NOMO-1 (cell line): ENCODE data around the gene SDF4.

ENCODE experiments used
- DNase-seq, 2 experiments: peaks; one replicate each; lab custom pipeline; 2025; ENCODE audit not compliant: unreplicated experiment in 2 of 2; lab: John Stamatoyannopoulos, UW

The SDF4 gene

GRCh38 chr1:1242461-1243265 is 10.9 kb upstream of the SDF4 start:
- no peak for DNase-seq

DNA sequence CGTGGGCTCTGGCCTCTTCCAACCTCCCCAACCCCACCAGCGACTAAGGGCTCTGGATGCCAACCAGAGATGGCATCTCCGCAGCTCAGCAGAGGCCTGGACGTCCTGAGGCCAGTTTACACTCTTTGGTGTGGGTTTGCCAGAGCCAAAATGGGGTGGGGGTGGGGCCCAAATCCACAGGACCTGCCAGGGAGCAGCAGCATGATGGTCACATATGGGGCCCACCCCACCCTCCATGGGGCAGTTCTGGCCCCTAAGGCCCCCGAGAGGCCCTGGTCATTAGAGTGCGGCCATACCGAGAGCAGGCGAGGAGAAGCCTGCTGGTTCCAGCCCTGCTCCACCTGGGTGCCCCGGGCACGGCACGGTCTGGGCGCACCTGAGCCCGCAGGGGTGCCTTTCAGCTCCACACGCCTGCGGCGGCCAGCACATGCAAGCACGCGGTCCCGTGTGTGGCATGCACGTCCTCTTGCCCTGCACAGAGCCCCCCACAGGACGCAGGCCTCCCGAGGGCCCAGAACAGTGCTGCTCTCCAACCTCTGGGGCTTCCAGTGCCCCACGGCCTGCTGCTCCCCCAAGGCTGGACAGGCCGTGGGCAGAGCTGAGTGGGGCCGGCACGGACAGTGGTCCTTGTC is 9.9 kb upstream of the SDF4 start:
- DNase-seq = no peak

DNA sequence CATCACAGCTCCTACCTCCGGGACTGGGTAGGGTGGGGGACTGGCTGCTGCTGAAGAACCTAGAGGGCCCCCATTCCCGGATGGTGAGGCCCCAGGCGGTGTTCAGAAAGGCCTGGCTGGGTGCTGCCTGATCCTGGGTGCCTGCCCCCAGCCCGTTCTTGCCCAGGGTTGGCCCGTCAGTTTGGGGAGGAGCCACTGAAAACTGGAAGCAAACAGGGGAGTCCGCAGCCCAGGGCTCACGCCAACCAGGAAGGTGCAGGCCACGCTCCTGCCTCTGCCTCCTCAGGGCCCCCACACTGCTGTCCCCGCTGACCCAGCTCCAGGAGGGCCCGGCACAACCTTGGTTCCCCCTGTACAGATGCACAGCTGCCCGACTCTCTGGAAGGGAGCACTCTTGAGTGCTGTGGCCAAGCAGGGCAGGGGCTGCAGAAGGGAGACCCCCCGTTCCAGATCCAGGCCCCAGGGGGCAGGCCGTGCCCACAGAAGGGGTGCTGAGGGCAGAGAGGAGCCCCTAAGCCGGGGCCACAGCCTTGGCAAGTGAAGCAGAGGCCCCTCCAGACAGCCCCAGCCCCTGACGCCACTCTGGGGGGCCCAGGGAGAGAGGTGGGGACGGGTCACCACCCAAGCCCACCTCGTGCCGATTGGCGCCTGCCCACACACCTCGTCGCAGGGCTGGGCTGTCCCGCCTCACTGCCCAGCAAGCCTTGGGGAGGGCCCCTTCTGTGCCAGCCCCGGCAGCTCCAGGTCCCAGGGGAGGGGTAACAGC is 9.2 kb upstream of the SDF4 start:
- DNase-seq = no peak

- DNase-seq = no peak
These were observed 8.5 kb upstream of the SDF4 start for GRCh38 chr1:1240348-1240732.

- no peak for DNase-seq
These were observed 8.0 kb upstream of the SDF4 start for GRCh38 chr1:1239614-1240347.

DNA sequence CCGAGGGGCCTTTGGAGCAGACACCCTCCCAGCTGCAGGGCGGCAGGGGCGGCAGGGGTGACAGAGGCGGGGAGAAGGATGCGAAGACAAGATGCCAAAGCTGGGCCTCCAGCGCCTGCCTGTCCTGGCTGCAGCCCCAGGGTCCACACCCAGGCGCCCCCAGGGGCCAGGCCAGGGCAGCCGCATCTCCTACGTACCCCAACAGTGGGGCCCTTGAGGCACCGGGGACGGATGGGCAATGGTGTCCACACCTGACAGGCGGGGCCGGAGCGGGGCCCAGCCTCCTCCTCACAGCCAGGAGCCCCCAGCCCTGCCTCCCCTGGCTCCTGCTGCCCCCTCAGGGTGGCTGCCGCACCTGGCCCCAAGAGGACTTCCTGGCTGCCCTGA is 7.4 kb upstream of the SDF4 start:
- DNase-seq = no peak

GRCh38 chr1:1238702-1239178 is 6.9 kb upstream of the SDF4 start:
- DNase-seq = no peak

- no peak for DNase-seq
These were observed 6.3 kb upstream of the SDF4 start for GRCh38 chr1:1237874-1238701.

- no peak for DNase-seq
These were observed 5.4 kb upstream of the SDF4 start for GRCh38 chr1:1236945-1237873.

DNA sequence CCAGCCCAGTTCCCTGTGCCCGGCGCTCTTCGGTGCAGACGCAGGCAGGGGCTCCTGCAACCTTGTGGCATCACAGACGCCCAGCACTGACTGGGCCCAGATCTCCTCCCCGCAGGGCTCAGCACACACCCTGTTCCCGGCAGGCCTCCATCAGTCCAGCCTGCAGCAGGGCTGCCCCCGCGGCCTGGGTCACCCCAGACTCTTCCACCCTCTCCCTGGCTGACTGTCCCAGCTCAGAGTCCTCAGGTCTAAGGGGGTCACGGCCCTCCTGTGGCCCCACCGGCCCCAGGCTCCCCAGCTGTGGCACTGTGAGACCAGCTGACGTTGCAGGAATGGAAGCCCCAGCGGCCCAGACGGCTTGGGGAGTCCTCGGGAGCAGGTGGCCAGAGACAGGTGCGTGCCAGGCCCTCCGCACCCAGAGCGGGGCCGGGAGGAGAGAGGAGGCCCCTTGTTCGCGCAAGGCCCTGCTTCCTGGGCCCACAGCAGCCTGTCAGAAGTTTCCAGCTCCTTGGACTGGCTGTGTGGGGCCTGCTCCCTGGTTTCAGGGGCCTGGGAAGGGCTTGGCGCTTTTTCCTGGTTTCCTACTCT is 4.5 kb upstream of the SDF4 start:
- no peak for DNase-seq

DNA sequence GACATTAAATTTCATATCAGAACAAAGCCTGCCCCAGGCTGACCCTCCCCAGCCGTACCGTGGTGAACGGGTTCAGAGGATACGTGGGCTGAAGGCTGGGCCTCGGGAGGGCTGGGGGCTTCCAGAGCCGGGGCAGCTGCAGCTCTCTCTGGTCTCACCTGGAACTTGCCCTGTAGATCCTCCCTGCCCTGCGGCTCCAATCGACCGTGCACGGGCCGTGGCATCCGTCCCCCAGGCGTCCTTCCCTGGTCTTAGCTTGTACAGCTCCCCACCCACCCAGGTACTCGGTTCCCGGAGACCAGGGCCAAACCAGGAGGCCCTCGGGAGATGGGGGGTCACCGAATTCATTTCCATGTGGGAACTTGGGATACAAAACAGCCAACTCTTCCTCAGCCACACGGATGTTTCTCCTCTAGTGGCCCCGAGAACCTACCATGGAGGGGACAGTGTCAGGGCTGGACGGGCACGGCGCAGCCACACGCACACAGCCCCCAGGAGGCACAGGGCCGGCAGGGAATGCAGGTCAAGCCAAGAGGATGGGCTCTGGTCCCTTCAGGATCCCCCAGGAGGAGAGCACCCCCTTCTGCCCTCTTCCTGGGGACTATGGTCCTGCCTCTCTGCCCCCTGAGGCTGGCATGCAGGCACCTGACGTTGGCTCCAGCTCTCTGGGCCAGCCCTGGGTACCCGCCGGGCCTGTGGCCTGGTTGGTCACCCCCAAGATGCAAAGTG is 3.4 kb upstream of the SDF4 start:
- no peak for DNase-seq

DNA sequence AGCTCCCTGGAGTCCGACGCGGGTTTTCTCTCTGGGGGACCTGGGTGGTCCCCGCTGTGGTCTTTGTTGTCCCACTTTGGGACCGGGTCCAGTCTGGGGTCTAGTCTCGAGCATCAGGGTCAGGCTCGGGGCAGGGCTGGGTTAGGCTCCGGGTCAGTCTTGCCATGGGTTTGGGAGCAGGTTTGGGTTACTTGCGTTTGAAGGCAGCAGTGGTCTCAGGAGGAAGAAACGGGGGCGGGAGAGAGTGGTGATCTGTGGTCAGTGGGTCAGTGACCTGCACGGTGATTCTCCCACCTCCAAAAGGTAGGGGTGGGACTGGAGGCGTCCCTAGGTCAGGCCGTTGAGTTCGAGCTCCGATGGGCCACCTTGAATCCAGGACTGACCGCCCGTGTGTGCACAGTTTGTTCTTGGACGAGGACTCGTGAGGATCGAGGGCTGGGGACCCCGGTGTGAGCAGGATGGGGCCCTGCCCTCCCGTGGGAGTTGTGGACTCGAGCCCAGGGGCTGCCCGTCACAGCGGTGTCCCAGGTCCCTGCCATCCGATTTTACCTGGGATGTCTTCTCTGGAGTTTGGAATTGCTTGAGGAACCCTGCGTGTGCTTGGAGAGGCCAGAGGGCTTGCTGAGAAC is 2.5 kb upstream of the SDF4 start:
- no peak for DNase-seq

- DNase-seq = no peak
These were observed 1.7 kb upstream of the SDF4 start for GRCh38 chr1:1233567-1233892.

DNA sequence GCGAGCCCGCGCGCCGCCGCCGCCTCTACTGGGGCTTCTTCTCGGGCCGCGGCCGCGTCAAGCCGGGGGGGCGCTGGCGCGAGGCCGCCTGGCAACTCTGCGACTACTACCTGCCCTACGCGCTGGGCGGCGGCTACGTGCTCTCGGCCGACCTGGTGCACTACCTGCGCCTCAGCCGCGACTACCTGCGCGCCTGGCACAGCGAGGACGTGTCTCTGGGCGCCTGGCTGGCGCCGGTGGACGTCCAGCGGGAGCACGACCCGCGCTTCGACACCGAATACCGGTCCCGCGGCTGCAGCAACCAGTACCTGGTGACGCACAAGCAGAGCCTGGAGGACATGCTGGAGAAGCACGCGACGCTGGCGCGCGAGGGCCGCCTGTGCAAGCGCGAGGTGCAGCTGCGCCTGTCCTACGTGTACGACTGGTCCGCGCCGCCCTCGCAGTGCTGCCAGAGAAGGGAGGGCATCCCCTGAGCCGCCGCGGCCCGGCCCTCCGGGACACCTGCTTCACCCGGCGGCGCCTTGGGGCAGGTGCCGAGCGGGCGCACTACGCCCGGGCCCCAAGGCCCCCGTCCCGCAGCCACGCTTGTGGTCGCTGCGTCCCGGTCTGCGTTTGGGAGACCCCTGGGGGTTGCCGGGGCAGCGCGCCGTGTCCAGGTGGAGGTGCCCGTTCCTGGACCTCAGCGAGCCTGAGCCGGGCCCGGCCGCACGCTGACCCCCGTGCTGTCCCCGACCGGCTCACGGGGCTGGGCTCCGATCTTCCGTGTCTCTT is 1.2 kb upstream of the SDF4 start:
- DNase-seq = no peak

DNA sequence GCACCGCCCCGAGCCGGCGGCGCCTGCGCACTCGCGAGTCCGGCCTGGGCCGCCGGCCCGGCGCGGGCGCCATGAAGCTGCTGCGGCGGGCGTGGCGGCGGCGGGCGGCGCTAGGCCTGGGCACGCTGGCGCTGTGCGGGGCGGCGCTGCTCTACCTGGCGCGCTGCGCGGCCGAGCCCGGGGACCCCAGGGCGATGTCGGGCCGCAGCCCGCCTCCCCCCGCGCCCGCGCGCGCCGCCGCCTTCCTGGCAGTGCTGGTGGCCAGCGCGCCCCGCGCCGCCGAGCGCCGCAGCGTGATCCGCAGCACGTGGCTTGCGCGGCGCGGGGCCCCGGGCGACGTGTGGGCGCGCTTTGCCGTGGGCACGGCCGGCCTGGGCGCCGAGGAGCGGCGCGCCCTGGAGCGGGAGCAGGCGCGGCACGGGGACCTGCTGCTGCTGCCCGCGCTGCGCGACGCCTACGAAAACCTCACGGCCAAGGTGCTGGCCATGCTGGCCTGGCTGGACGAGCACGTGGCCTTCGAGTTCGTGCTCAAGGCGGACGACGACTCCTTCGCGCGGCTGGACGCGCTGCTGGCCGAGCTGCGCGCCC is 501 bp upstream of the SDF4 start, which contains the start of gene B3GALT6:
B3GALT6 (plus strand) TSS at position 30 of the 588 bp plus-strand sequence; CDS start at position 72, 42 bp downstream.
- DNase-seq = no peak

- peak in 1 of 2 experiments; percentile 44 for DNase-seq
These were observed 973 bp downstream of the SDF4 start for GRCh38 chr1:1230656-1231399.
